GM18517 (cell line): Measurements from ENCODE around the gene PHACTR2.
"Not testable (repeated sequence)": the region's sequence is repeated elsewhere in the genome, so short reads cannot be mapped to it uniquely, and the experiment has no call there.

Experiments
- ATAC-seq: cut with Tn5 transposase; IDR thresholded peaks from one replicate; pipeline ENCODE4 v1.9.1; 2021; ENCODE audit warnings: mild to moderate bottlenecking, moderate library complexity; ENCODE audit not compliant: unreplicated experiment

PHACTR2 gene

GRCh38 chr6:143758551-143758950 is 80.8 kb downstream of the PHACTR2 start:
- no peak for ATAC-seq

GRCh38 chr6:143759666-143760065 is 81.9 kb downstream of the PHACTR2 start:
- no peak for ATAC-seq

- no peak for ATAC-seq
Measured at GRCh38 chr6:143761074-143761473, 83.3 kb downstream of the PHACTR2 start.

- no peak for ATAC-seq
Measured at GRCh38 chr6:143762126-143762525, 84.4 kb downstream of the PHACTR2 start.

GRCh38 chr6:143765422-143766184 is 87.8 kb downstream of the PHACTR2 start:
- no peak for ATAC-seq

GRCh38 chr6:143766185-143766553 is 88.4 kb downstream of the PHACTR2 start:
- ATAC-seq, result no peak

- ATAC-seq, result no peak
Measured at GRCh38 chr6:143767433-143767832, 89.7 kb downstream of the PHACTR2 start.

GRCh38 chr6:143772116-143773086 is 94.6 kb downstream of the PHACTR2 start:
- ATAC-seq, result no peak

GRCh38 chr6:143773506-143774150 is 95.9 kb downstream of the PHACTR2 start:
- no peak for ATAC-seq

GRCh38 chr6:143774347-143774746 is 96.6 kb downstream of the PHACTR2 start:
- ATAC-seq, result no peak

- ATAC-seq, result no peak
Measured at GRCh38 chr6:143775336-143775735, 97.6 kb downstream of the PHACTR2 start.

- no peak for ATAC-seq
Measured at GRCh38 chr6:143778926-143779325, 101.2 kb downstream of the PHACTR2 start.

- ATAC-seq, result no peak
Measured at GRCh38 chr6:143782481-143782880, 104.7 kb downstream of the PHACTR2 start.

GRCh38 chr6:143783077-143783476 is 105.3 kb downstream of the PHACTR2 start:
- ATAC-seq, result no peak

- no peak for ATAC-seq
Measured at GRCh38 chr6:143784316-143784715, 106.6 kb downstream of the PHACTR2 start.

- ATAC-seq, result not testable (repeated sequence)
Measured at GRCh38 chr6:143786371-143786770, 108.6 kb downstream of the PHACTR2 start.

- no peak for ATAC-seq
Measured at GRCh38 chr6:143792402-143793279, 114.9 kb downstream of the PHACTR2 start.

- no peak for ATAC-seq
Measured at GRCh38 chr6:143793280-143793619, 115.5 kb downstream of the PHACTR2 start.

GRCh38 chr6:143796551-143796950 is 118.8 kb downstream of the PHACTR2 start:
- ATAC-seq, result not testable (repeated sequence)

- ATAC-seq, result not testable (repeated sequence)
Measured at GRCh38 chr6:143798487-143798886, 120.7 kb downstream of the PHACTR2 start.
